Stimulated activated CD4-positive, alpha-beta T cell treated with anti-CD3 and anti-CD28 coated beads, Interleukin-4, amount 100 ng/mL, for 24 hours (primary cell): ENCODE data around the gene BMP2.

Experiments
- DNase-seq: peaks from one replicate; pipeline ENCODE4 v3.0.0-alpha.2; 2020

Gene BMP2

DNA sequence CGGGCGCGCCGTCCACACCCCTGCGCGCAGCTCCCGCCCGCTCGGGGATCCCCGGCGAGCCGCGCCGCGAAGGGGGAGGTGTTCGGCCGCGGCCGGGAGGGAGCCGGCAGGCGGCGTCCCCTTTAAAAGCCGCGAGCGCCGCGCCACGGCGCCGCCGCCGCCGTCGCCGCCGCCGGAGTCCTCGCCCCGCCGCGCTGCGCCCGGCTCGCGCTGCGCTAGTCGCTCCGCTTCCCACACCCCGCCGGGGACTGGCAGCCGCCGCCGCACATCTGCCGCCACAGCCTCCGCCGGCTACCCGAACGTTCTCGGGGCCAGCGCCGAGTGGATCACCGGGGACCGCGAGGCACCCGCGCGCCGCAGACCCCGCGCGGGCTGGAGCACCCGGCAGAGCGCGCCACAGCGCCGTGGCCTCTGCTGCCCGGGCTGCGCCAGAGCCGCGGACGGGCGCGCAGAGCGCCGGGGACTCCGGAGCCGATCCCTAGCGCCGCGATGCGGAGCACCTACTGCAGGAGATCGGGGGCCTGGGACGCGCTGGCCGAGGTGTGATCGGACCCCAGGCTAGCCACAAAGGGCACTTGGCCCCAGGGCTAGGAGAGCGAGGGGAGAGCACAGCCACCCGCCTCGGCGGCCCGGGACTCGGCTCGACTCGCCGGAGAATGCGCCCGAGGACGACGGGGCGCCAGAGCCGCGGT is at the start of gene BMP2:
Gene BMP2, plus strand, starts transcription at position 151 of the 692 bp plus-strand sequence. CDS start 2,441 bp downstream, outside the sequence.
- DNase-seq: no peak

DNA sequence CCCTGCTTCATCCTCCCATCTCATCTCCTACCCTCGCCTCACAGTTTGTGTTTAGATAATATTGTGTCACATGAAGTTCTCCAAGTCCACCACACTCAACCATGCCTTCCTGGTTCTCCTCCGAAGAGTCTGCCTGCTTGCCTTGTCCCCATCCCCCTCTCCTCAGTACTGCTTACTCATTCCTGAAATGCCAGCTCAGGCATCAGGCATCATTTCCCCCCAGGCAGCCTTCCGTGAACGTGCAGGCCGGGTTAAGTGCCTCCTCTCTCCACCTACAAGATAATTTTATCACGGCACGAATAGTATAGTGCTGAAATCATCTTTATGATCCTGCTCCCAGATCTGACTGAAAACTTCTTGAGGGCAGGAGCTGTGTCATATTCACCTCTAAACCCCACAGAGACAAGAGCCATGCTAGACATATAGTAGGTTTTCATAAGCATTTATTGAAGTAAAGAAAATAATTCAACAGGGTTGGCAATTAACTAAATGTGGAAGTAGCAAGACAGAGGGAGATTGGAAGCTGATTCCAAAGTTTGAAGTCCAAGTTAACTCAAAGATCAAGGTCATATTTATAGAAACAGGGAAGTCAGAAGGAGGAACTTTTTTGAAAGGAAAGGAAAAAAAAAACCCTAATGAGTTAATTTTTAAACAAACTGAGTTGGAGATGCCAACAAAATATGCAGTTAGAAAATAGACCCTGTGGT is 48.7 kb upstream of the BMP2 start:
- DNase-seq: no peak

DNA sequence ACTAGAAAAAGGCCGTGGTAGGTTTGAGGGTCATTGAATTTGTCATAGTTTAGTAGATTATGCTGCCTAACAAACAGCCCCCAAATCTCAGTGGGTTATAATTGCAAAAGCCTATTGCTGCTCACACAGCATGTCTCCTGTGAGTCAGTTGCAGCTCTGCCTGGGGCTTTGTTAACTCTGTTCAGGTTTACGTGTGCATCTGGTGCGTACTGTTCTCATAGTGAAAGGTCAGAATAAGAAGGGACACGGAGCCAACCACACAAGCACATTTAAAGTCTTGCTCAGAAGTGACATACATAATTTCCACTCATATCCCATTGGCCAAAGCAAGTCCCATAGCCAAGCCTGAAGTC is 48.1 kb upstream of the BMP2 start:
- DNase-seq: no peak

DNA sequence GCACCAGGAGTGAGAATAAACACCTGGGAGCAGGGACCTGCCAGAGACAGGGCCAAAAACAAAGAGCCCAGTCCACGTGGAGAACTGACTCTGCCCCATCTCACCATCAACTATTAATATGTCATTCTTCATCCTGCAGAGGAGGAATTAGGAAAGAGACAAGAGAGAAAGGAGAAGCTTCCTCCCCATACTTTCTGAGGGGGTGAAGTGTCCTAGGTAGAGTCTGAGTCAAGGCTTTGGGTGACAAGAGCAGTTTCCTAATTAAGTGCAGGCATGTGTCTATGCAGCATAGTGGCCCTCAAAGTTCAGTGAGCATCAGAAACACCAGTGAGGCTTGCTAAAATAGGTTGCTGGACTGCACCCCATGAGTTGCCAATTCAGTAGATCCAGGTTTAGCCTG is 40.7 kb upstream of the BMP2 start:
- no peak for DNase-seq

DNA sequence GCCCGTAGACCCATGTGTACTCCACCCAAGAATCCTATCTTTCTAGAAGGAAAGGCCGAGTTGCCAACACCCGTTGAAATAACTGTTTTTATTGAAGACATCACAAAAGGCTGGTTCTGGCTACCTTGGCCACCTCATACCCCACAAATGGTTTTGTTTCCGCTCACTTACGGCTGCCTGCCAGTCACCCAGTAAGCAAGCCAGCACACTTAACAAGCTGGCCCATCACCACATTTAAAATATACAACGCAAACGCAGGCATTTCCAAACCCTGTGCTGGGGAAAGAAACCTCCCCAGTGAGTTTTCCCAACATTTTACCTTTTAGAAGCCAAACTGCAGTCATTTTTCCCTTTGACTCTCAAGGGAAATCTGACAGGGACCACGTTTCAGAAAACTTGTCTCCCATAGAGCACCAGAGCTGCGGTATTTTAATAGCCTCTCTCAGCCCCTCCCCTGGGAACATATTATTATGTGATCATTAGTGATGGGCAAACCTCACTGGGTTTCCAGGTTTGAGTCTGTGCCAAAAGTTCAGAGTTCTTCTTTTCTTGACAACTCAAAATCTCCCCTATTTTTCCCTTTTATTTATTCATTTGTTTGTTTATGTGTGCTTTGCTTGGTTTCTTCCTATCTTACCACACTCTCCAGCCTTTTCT is 36.7 kb upstream of the BMP2 start:
- no peak for DNase-seq

GRCh38 chr20:6732001-6732447 is 35.5 kb upstream of the BMP2 start:
- no peak for DNase-seq

DNA sequence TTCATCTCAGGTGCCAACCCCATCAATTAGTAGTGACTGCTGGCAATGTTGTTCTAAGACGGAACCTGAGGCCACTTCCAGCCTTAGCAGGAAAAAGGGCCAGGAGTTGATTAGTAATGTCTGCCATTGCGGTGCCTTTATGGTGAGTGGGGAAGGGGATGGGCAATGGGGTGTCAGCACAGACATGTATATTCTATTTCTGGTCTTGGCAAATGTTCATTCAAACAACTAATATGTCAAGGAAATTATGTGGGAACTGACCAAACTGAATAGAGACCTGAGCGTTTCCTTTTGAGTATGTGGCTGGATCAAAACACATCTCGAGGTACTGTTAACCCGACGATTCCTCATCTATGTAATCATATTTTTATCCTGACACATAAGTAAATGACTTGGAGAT is 34.6 kb upstream of the BMP2 start:
- no peak for DNase-seq

DNA sequence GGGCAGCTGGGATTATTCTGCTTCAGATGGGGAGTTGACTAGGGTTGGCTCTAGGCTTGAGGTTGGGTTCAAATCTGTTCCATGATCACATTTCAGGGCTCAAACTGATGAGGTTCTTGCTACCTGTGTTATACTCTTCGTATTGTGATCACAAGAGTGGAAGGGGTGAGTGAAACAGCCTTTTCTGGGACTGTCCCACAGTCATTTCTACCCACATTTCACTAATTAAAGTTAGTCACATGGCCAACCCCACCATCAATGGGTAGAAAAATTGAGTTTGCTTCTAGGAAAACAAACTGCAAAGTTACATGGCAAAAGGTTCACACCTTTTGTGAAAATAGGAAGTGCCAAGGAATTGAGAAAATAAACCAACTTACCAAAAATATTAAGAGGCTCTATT is 33.5 kb upstream of the BMP2 start:
- DNase-seq: no peak

GRCh38 chr20:6735942-6736845 is 31.3 kb upstream of the BMP2 start:
- DNase-seq: no peak

- no peak for DNase-seq
Observed at GRCh38 chr20:6739406-6739805, 28.1 kb upstream of the BMP2 start.

GRCh38 chr20:6740096-6740495 is 27.4 kb upstream of the BMP2 start:
- no peak for DNase-seq

GRCh38 chr20:6744180-6744579 is 23.3 kb upstream of the BMP2 start:
- DNase-seq: no peak

DNA sequence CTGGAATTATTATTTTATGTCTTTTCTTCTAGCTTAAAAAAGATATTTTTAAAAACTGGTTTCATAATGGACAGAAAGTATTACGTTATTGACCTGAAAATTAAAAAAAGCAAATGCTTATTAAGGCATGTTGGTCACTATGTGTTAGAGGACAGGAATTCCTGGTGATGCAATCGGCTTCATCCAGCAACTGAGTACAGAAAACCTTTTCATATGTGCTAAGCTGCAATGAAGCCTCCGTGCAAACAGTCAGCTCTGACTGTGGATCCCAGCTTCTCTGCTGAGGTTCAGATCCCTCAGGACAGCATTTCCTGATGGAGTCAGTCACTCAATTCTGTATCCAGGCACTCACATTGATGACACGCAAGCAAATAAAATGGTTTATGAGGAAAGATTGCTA is 22.7 kb upstream of the BMP2 start:
- no peak for DNase-seq

- DNase-seq: no peak
Observed at GRCh38 chr20:6746901-6747609, 20.4 kb upstream of the BMP2 start.

- no peak for DNase-seq
Observed at GRCh38 chr20:6750438-6750837, 17.0 kb upstream of the BMP2 start.

- DNase-seq: no peak
Observed at GRCh38 chr20:6756693-6757595, 10.5 kb upstream of the BMP2 start.

DNA sequence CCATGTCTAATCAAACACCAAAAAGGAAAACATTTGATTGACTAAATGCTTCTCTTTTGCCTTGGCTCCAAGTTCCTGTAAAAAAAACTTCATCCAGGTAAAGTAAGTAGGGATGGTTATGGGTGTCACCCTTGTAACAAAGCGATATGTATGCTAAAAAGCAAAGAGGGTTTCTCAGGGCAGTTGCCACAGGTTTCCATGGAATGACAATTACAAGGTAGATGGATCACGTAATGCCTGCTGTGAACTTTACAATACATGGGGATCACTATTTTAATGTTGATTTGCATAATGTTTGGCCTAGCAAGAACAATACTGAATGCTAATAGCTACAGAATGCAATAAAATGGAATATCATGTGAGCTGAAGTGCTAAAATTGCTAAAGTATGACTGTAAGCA is 2.9 kb upstream of the BMP2 start:
- DNase-seq: no peak

- no peak for DNase-seq
Observed at GRCh38 chr20:6765469-6766058, 1.9 kb upstream of the BMP2 start.

- no peak for DNase-seq
Observed at GRCh38 chr20:6766433-6766832, 1.1 kb upstream of the BMP2 start.

- no peak for DNase-seq
Observed at GRCh38 chr20:6767126-6767535, 355 bp upstream of the BMP2 start.
